Mesenchymal stem cell (in vitro differentiated cells and primary cell): ENCODE measurements around the gene GNAO1.

Experiments used
- DNase-seq: peaks from one replicate; pipeline ENCODE4 v3.0.0-alpha.2; 2013
- H2AFZ ChIP-seq: one replicate; pipeline ENCODE4 v1.6.1; 2013; ENCODE audit warnings: low read depth, mild to moderate bottlenecking, control low read depth, inconsistent platforms, low read length, moderate library complexity
- H2AK5ac ChIP-seq: 2 replicates; pipeline ENCODE4 v1.6.1; 2013; ENCODE audit warnings: low read length, moderate library complexity, mild to moderate bottlenecking, inconsistent platforms; ENCODE audit not compliant: severe bottlenecking
- H2BK120ac ChIP-seq: one replicate; pipeline ENCODE4 v1.6.1; 2013; ENCODE audit warnings: low read depth, mild to moderate bottlenecking, inconsistent platforms, low read length, moderate library complexity
- H2BK12ac ChIP-seq, 2 experiments: one replicate each; pipeline ENCODE4 v1.6.1; 2013; ENCODE audit warnings: inconsistent platforms in 2 of 2, low read length in 2 of 2, mild to moderate bottlenecking in 2 of 2, moderate library complexity in 2 of 2, control low read depth in 1 of 2
- H2BK15ac ChIP-seq: one replicate; pipeline ENCODE4 v1.6.1; 2013; ENCODE audit warnings: mild to moderate bottlenecking, low read depth, inconsistent platforms; ENCODE audit not compliant: poor library complexity, severe bottlenecking
- H2BK5ac ChIP-seq: 2 replicates; pipeline ENCODE4 v1.6.1; 2013; ENCODE audit warnings: low read depth, mild to moderate bottlenecking, low read length, control low read depth, inconsistent platforms; ENCODE audit not compliant: poor library complexity, severe bottlenecking
- H3K14ac ChIP-seq, 2 experiments: one replicate each; pipeline ENCODE4 v1.6.1; 2013; ENCODE audit warnings: inconsistent platforms in 2 of 2, low read length in 2 of 2, control low read depth in 1 of 2, mild to moderate bottlenecking in 1 of 2, moderate library complexity in 1 of 2
- H3K18ac ChIP-seq, 2 experiments: one replicate each; pipeline ENCODE4 v1.6.1; 2013; ENCODE audit warnings: inconsistent platforms in 2 of 2, low read length in 2 of 2, control low read depth in 1 of 2, low read depth in 1 of 2, mild to moderate bottlenecking in 1 of 2
- H3K23ac ChIP-seq, 2 experiments: one replicate each; pipeline ENCODE4 v1.6.1; 2013; ENCODE audit warnings: inconsistent platforms in 2 of 2, low read length in 2 of 2, mild to moderate bottlenecking in 2 of 2, moderate library complexity in 2 of 2, control low read depth in 1 of 2
- H3K27ac ChIP-seq: 2 replicates; pipeline ENCODE4 v1.5.1; 2013; ENCODE audit warnings: mild to moderate bottlenecking, moderate library complexity, low read length, control low read depth, inconsistent platforms; ENCODE audit not compliant: poor library complexity, severe bottlenecking
- H3K27me3 ChIP-seq, 2 experiments: 2 replicates each; pipeline versions ENCODE4 v1.6.1 to v1.7.0; 2013; ENCODE audit warnings: low read length in 2 of 2, mild to moderate bottlenecking in 2 of 2, moderate library complexity in 2 of 2, control low read depth in 1 of 2, inconsistent platforms in 1 of 2; ENCODE audit not compliant: control insufficient read depth in 1 of 2, insufficient read depth in 1 of 2
- H3K36me3 ChIP-seq, 2 experiments: 2 replicates each; pipeline versions ENCODE4 v1.6.1 to v1.7.0; 2013; ENCODE audit warnings: low read length in 2 of 2, control low read depth in 1 of 2, inconsistent platforms in 1 of 2, low read depth in 1 of 2, mild to moderate bottlenecking in 1 of 2; ENCODE audit not compliant: insufficient read depth in 2 of 2, control insufficient read depth in 1 of 2
- H3K4ac ChIP-seq, 2 experiments: one replicate each; pipeline ENCODE4 v1.6.1; 2013; ENCODE audit warnings: inconsistent platforms in 2 of 2, low read length in 2 of 2, mild to moderate bottlenecking in 2 of 2, moderate library complexity in 2 of 2, control low read depth in 1 of 2, low read depth in 1 of 2
- H3K4me1 ChIP-seq: 2 replicates; pipeline ENCODE4 v1.6.1; 2013; ENCODE audit warnings: low read depth, low read length, control low read depth; ENCODE audit not compliant: control insufficient read depth, insufficient read depth
- H3K4me2 ChIP-seq: 2 replicates; pipeline ENCODE4 v1.6.1; 2013; ENCODE audit warnings: low read length, mild to moderate bottlenecking, inconsistent platforms; ENCODE audit not compliant: poor library complexity, severe bottlenecking
- H3K4me3 ChIP-seq, 2 experiments: 2 replicates each; pipeline versions ENCODE4 v1.5.1 to v1.7.0; 2013; ENCODE audit warnings: low read length in 2 of 2, mild to moderate bottlenecking in 2 of 2, control low read depth in 1 of 2, low read depth in 1 of 2; ENCODE audit not compliant: insufficient read depth in 1 of 2
- H3K79me1 ChIP-seq: replicated peaks from 2 replicates; pipeline ENCODE4 v1.6.1; 2013; ENCODE audit warnings: mild to moderate bottlenecking, control low read depth, low read length, inconsistent platforms; ENCODE audit not compliant: poor library complexity, severe bottlenecking
- H3K9ac ChIP-seq: 2 replicates; pipeline ENCODE4 v1.7.0; 2013; ENCODE audit warnings: mild to moderate bottlenecking, low read length, moderate library complexity
- H3K9me3 ChIP-seq: 2 replicates; pipeline ENCODE4 v1.7.0; 2013; ENCODE audit warnings: mild to moderate bottlenecking, low read length; ENCODE audit not compliant: control insufficient read depth
- H4K8ac ChIP-seq: one replicate; pipeline ENCODE4 v1.6.1; 2013; ENCODE audit warnings: inconsistent platforms, mild to moderate bottlenecking, low read length, moderate library complexity
- H4K91ac ChIP-seq: one replicate; pipeline ENCODE4 v1.6.1; 2013; ENCODE audit warnings: mild to moderate bottlenecking, low read length, inconsistent platforms
- WGBS: methylation state at CpG from one replicate; pipeline ENCODE4 v1.1.7; 2013; ENCODE audit warnings: mixed read lengths; 5-methylcytosine and 5-hydroxymethylcytosine counted together

GNAO1 gene

GRCh38 chr16:56366945-56367344 lies 175.7 kb downstream of the GNAO1 start:
- Histone ChIP-seq H3K9ac (no peak overlapping the region), H2AK5ac (no peak overlapping the region), H2BK15ac (no peak overlapping the region), H3K27me3 (no peaks in the 10 kb centered on the region), H2BK5ac (no peak overlapping the region), H2BK120ac (no peak overlapping the region), H3K14ac (no peak overlapping the region), H3K27ac (no peak overlapping the region), H4K91ac (no peak overlapping the region), H3K9me3 (no peaks in the 10 kb centered on the region), H3K4me3 (no peak overlapping the region), H2AFZ (no peak overlapping the region), H3K23ac (no peak overlapping the region), H4K8ac (no peak overlapping the region), H3K36me3 (peaks cover 53 to 71% of the 10 kb centered on the region in 2 experiments), H3K79me1 (peaks cover 34% of the 10 kb centered on the region), H3K4me1 (peaks cover 14% of the 10 kb centered on the region), H2BK12ac (no peak overlapping the region), H3K4me2 (no peak overlapping the region), H3K18ac (no peak overlapping the region), H3K4ac (no peak overlapping the region)
- DNase-seq: no peak
- WGBS: over 99% methylated on average over 8 of the region's 9 CpGs

DNA sequence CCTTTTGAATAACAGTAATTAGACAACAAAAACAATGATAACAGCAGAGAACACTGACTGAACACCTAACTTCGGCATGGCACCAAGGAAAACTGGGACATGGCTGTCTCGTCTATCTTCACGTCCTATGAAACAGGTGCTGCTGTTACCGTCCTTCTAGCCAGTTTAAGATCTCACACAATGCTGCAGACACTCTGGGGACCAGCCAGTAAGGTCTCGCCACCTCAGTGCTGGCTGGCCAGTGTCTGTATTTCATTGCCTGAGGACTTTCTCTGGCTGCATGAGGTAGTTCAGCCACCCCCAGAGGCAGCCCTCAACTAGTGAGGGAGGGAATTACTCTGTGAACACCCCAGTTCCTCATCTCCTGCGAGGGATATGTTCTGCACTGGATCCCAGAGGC lies 176.5 kb downstream of the GNAO1 start:
- Histone ChIP-seq H3K4ac (no peak overlapping the region), H3K9me3 (no peaks in the 10 kb centered on the region), H2BK120ac (no peak overlapping the region), H2BK15ac (no peak overlapping the region), H2AFZ (no peak overlapping the region), H2BK12ac (no peak overlapping the region), H3K36me3 (peaks cover 45 to 66% of the 10 kb centered on the region in 2 experiments), H3K27ac (no peak overlapping the region), H2BK5ac (no peak overlapping the region), H3K23ac (no peak overlapping the region), H4K8ac (no peak overlapping the region), H4K91ac (no peak overlapping the region), H3K18ac (no peak overlapping the region), H3K4me2 (no peak overlapping the region), H3K4me1 (peaks cover 18% of the 10 kb centered on the region), H2AK5ac (no peak overlapping the region), H3K9ac (no peak overlapping the region), H3K14ac (no peak overlapping the region), H3K27me3 (no peaks in the 10 kb centered on the region), H3K4me3 (no peak overlapping the region), H3K79me1 (peaks cover 37% of the 10 kb centered on the region)
- no peak for DNase-seq
- WGBS: 96% methylated on average over 6 of the region's 6 CpGs

DNA sequence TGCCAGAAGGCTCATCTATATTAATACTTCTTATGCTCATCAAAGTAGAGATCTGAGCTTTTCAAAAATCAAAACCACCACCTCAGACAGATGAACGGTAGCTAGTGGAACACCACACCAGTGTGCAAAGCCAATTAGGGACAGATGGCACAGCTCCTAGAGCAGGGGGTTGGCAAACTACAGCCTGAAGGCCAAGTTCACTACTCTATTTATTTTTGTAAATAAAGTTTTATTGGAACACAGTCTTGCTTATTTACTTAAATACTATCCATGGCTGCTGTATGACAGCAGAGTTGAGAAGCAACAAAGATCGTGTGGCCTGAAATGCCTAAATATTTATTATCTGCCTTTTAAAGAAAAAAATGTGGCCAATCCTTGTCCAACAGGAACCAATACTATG lies 177.3 kb downstream of the GNAO1 start:
- H3K4ac ChIP-seq: no peak overlapping the region
- no peak overlapping the region for H4K8ac ChIP-seq
- DNase-seq: no peak
- H3K9me3 ChIP-seq: no peaks in the 10 kb centered on the region
- H2AFZ ChIP-seq: no peak overlapping the region
- no peak overlapping the region for H3K9ac ChIP-seq
- H4K91ac ChIP-seq: no peak overlapping the region
- peaks cover 22% of the 10 kb centered on the region for H3K4me1 ChIP-seq
- H2BK15ac ChIP-seq: no peak overlapping the region
- no peak overlapping the region for H3K4me2 ChIP-seq
- no peak overlapping the region for H3K4me3 ChIP-seq
- WGBS: 82% methylated on average over 2 of the region's 2 CpGs
- no peaks in the 10 kb centered on the region for H3K27me3 ChIP-seq
- no peak overlapping the region for H3K23ac ChIP-seq
- peaks cover 37 to 65% of the 10 kb centered on the region in 2 experiments for H3K36me3 ChIP-seq
- no peak overlapping the region for H2BK12ac ChIP-seq
- no peak overlapping the region for H2BK120ac ChIP-seq
- peaks cover 33% of the 10 kb centered on the region for H3K79me1 ChIP-seq
- no peak overlapping the region for H2AK5ac ChIP-seq
- H3K27ac ChIP-seq: no peak overlapping the region
- H3K18ac ChIP-seq: no peak overlapping the region
- no peak overlapping the region for H3K14ac ChIP-seq
- H2BK5ac ChIP-seq: no peak overlapping the region

- Histone ChIP-seq H4K8ac (no peak overlapping the region), H3K4me2 (no peak overlapping the region), H3K4me1 (peaks cover 18% of the 10 kb centered on the region), H3K4me3 (no peak overlapping the region), H2BK120ac (no peak overlapping the region), H3K79me1 (peaks cover 28% of the 10 kb centered on the region), H3K14ac (no peak overlapping the region), H3K36me3 (peaks cover 30 to 60% of the 10 kb centered on the region in 2 experiments), H3K23ac (no peak overlapping the region), H4K91ac (no peak overlapping the region), H3K4ac (no peak overlapping the region), H2BK15ac (no peak overlapping the region), H2AK5ac (no peak overlapping the region), H3K9me3 (no peaks in the 10 kb centered on the region), H2BK12ac (peak overlapping the region in 1 of 2 experiments; percentile 77), H3K18ac (no peak overlapping the region), H2AFZ (no peak overlapping the region), H2BK5ac (no peak overlapping the region), H3K27me3 (no peaks in the 10 kb centered on the region), H3K9ac (no peak overlapping the region), H3K27ac (no peak overlapping the region)
- WGBS: 94% methylated on average over 5 of the region's 5 CpGs
- no peak for DNase-seq
Observed at GRCh38 chr16:56369202-56369601, 177.9 kb downstream of the GNAO1 start.
